Measurements from ENCODE around the gene CEACAM1. TPM values are rescaled to one million over a fixed set of nuclear protein-coding genes. Genes with fewer than 3 reads are reported as not detected.

The CEACAM1 gene
- total RNA-seq, 6 experiments from 2014 or later = 27.4 to 64.6 (median 45.7) TPM

- Histone ChIP-seq H3K4me1 (no peaks in the 10 kb centered on the region), H3K9me3 (no peaks in the 10 kb centered on the region), H3K4me3 (no peak overlapping the region), H3K27me3 (no peaks in the 10 kb centered on the region), H3K36me3 (peaks cover 0 to 18% (median 12%) of the 10 kb centered on the region in 4 donors), H3K27ac (no peak overlapping the region)
- DNase-seq (no peak), ATAC-seq (no peak)
- no peak for TF ChIP-seq POLR2A (IDR thresholded peaks at IDR 0.05)
- TF ChIP-seq, protein P1, sequence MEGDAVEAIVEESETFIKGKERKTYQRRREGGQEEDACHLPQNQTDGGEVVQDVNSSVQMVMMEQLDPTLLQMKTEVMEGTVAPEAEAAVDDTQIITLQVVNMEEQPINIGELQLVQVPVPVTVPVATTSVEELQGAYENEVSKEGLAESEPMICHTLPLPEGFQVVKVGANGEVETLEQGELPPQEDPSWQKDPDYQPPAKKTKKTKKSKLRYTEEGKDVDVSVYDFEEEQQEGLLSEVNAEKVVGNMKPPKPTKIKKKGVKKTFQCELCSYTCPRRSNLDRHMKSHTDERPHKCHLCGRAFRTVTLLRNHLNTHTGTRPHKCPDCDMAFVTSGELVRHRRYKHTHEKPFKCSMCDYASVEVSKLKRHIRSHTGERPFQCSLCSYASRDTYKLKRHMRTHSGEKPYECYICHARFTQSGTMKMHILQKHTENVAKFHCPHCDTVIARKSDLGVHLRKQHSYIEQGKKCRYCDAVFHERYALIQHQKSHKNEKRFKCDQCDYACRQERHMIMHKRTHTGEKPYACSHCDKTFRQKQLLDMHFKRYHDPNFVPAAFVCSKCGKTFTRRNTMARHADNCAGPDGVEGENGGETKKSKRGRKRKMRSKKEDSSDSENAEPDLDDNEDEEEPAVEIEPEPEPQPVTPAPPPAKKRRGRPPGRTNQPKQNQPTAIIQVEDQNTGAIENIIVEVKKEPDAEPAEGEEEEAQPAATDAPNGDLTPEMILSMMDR (IDR thresholded peaks at IDR 0.05) = no peak
- intact Hi-C loops (cut with DNase I) = no loop called here
- 68% methylated on average over 2 of the region's 3 CpGs for WGBS (ENCODE audit: insufficient coverage, low coverage, low lambda C conversion rate, missing lambda C conversion rate)
Observed at GRCh38 chr19:42519108-42519507, 9.2 kb downstream of the CEACAM1 start.

GRCh38 chr19:42516771-42517170, 11.5 kb downstream of the CEACAM1 start:
- H3K36me3 ChIP-seq = peaks cover 0 to 25% (median 14%) of the 10 kb centered on the region in 4 donors
- TF ChIP-seq, protein P1 (IDR thresholded peaks at IDR 0.05) = no peak
- no peak for TF ChIP-seq POLR2A (IDR thresholded peaks at IDR 0.05)
- 81% methylated on average over 2 of the region's 2 CpGs for WGBS (ENCODE audit: insufficient coverage, low coverage, low lambda C conversion rate, missing lambda C conversion rate)
- no peak overlapping the region for H3K4me3 ChIP-seq
- DNase-seq = no peak
- no peak for ATAC-seq
- H3K9me3 ChIP-seq = no peaks in the 10 kb centered on the region
- H3K27ac ChIP-seq = no peak overlapping the region
- H3K27me3 ChIP-seq = no peaks in the 10 kb centered on the region
- intact Hi-C loops (cut with DNase I) = no loop called here
- no peaks in the 10 kb centered on the region for H3K4me1 ChIP-seq

GRCh38 chr19:42515241-42515832, 12.9 kb downstream of the CEACAM1 start:
- DNase-seq = no peak
- no peaks in the 10 kb centered on the region for H3K27me3 ChIP-seq
- no peak overlapping the region for H3K27ac ChIP-seq
- intact Hi-C loops (cut with DNase I) = no loop called here
- WGBS (ENCODE audit: insufficient coverage, low coverage, low lambda C conversion rate, missing lambda C conversion rate) = 82% methylated on average over 7 of the region's 7 CpGs
- TF ChIP-seq, protein P1 (IDR thresholded peaks at IDR 0.05) = no peak
- no peak for TF ChIP-seq POLR2A (IDR thresholded peaks at IDR 0.05)
- no peaks in the 10 kb centered on the region for H3K9me3 ChIP-seq
- ATAC-seq = no peak
- no peaks in the 10 kb centered on the region for H3K4me1 ChIP-seq
- peaks cover 0 to 30% (median 9%) of the 10 kb centered on the region in 4 donors for H3K36me3 ChIP-seq
- H3K4me3 ChIP-seq = no peak overlapping the region

- intact Hi-C loops (cut with DNase I) = no loop called here
- TF ChIP-seq, protein P1 (IDR thresholded peaks at IDR 0.05) = no peak
- no peak for TF ChIP-seq POLR2A (IDR thresholded peaks at IDR 0.05)
- Histone ChIP-seq H3K4me3 (no peak overlapping the region), H3K4me1 (no peaks in the 10 kb centered on the region), H3K9me3 (no peaks in the 10 kb centered on the region), H3K27ac (no peak overlapping the region), H3K27me3 (no peaks in the 10 kb centered on the region), H3K36me3 (peaks cover 0 to 26% (median 7%) of the 10 kb centered on the region in 4 donors)
- DNase-seq = no peak
- WGBS (ENCODE audit: insufficient coverage, low coverage, low lambda C conversion rate, missing lambda C conversion rate) = 60% methylated on average over 1 of the region's 1 CpG
- ATAC-seq = no peak
Observed at GRCh38 chr19:42514449-42514848, 13.8 kb downstream of the CEACAM1 start.

Measured in right lobe of liver (tissue), 6 donors.